OCI-LY7 (cell line): ENCODE data around the gene CST6. TPM values are rescaled to one million over a fixed set of nuclear protein-coding genes. Genes with fewer than 3 reads are reported as not detected.
A peak's percentile ranks its signal among the peaks of the same experiment; 100 is the strongest.

ENCODE experiments used
- BruUV-seq: library from RNA; stranded (reverse); fragments of 400-500 nt; replicated peaks from 2 replicates; lab custom pipeline; 2021; lab: Mats Ljungman, UMichigan
- CTCF ChIA-PET: fragments of 300-600 bp; sonication (Branson Sonifier 250); formaldehyde crosslinking; loops from one replicate; lab custom pipeline; 2022; ENCODE audit warnings: antibody characterized with exemption; ENCODE audit not compliant: unreplicated experiment; lab: Charles Lee
- POLR2A ChIA-PET: fragments of 300-600 bp; sonication (Branson Sonifier 250); formaldehyde crosslinking; loops from one replicate; lab custom pipeline; 2022; ENCODE audit warnings: antibody characterized with exemption; lab: Charles Lee
- DNase-seq: peaks from one replicate; pipeline ENCODE4 v3.0.0-alpha.2; 2015; ENCODE audit warnings: low spot score
- H2AFZ ChIP-seq: fragments of 200-600 bp; sonication (generic), shearing (Covaris generic); 2 replicates; pipeline ENCODE4 v1.6.1; 2014; ENCODE audit warnings: mild to moderate bottlenecking, antibody characterized with exemption, low read length, moderate library complexity
- H3K27ac ChIP-seq: fragments of 200-600 bp; sonication (generic); 2 replicates; pipeline ENCODE4 v1.5.1; 2014; ENCODE audit warnings: mixed run types, low read depth, mild to moderate bottlenecking, moderate library complexity, low read length, inconsistent platforms; ENCODE audit not compliant: poor library complexity, severe bottlenecking
- H3K36me3 ChIP-seq: fragments of 200-600 bp; sonication (generic); 2 replicates; pipeline ENCODE4 v1.6.1; 2014; ENCODE audit warnings: mild to moderate bottlenecking, antibody characterized with exemption, low read length, moderate library complexity, mixed read lengths; ENCODE audit not compliant: insufficient read depth
- H3K4me1 ChIP-seq: fragments of 200-600 bp; sonication (generic); 2 replicates; pipeline ENCODE4 v1.5.1; 2014; ENCODE audit warnings: mild to moderate bottlenecking, low read length; ENCODE audit not compliant: insufficient read depth, poor library complexity, severe bottlenecking
- H3K4me2 ChIP-seq: fragments of 200-600 bp; sonication (generic); 2 replicates; pipeline ENCODE4 v1.6.1; 2014; ENCODE audit warnings: mild to moderate bottlenecking, low read length
- H3K4me3 ChIP-seq: fragments of 200-600 bp; sonication (generic); 2 replicates; pipeline ENCODE4 v1.5.1; 2014; ENCODE audit warnings: mild to moderate bottlenecking, low read depth, low read length; ENCODE audit not compliant: poor library complexity, severe bottlenecking
- H3K79me2 ChIP-seq: fragments of 200-600 bp; sonication (generic); 2 replicates; pipeline ENCODE4 v1.6.1; 2016; ENCODE audit warnings: low read depth, mild to moderate bottlenecking, low read length, moderate library complexity, mixed read lengths; ENCODE audit not compliant: insufficient read depth
- H3K9me2 ChIP-seq: fragments of 200-600 bp; sonication (generic); 2 replicates; pipeline ENCODE4 v1.6.1; 2016; ENCODE audit warnings: mild to moderate bottlenecking, low read length, mixed read lengths; ENCODE audit not compliant: insufficient read depth
- H3K9me3 ChIP-seq: fragments of 200-600 bp; sonication (generic); 2 replicates; pipeline ENCODE4 v1.6.1; 2014; ENCODE audit warnings: mild to moderate bottlenecking, mixed run types, low read length, mixed read lengths
- H4K20me1 ChIP-seq: fragments of 200-600 bp; sonication (generic); 2 replicates; pipeline ENCODE4 v1.6.1; 2014; ENCODE audit warnings: mild to moderate bottlenecking, antibody characterized with exemption, low read length, moderate library complexity, mixed read lengths; ENCODE audit not compliant: insufficient read depth
- CTCF ChIP-seq: fragments of 200-600 bp; sonication (generic); conservative IDR thresholded peaks from 2 replicates; pipeline ENCODE4 v1.5.1; 2014; ENCODE audit warnings: mild to moderate bottlenecking, antibody characterized with exemption, low read length, moderate library complexity, mixed read lengths
- EZH2phosphoT487 ChIP-seq: fragments of 200-600 bp; sonication (generic); IDR thresholded peaks from 2 replicates; pipeline ENCODE4 v1.6.1; 2018; ENCODE audit warnings: low read depth, borderline replicate concordance, mild to moderate bottlenecking, mixed run types, antibody characterized with exemption, low read length, moderate library complexity, mixed read lengths
- intact Hi-C: fragments of 100-400 bp; cut with micrococcal nuclease; formaldehyde crosslinking; loops from one replicate; pipeline ENCODE4 v1.10.0; 2022; ENCODE audit not compliant: unreplicated experiment
- total RNA-seq, 2 experiments: library from RNA; depleted of rRNA in 1 of 2; stranded (reverse); fragments of >200 nt in 1 of 2; shearing (Covaris generic) in 1 of 2; gene quantifications; 2 replicates each; pipeline ENCODE4 v1.2.3, GENCODE V29; 2014 to 2022

Gene CST6
- total RNA-seq, 2 experiments from 2014 or later = not detected

- H3K27ac ChIP-seq = peak overlapping the region; percentile 93
- intact Hi-C loops = loop anchor here (1.0 to 5.0 kb wide), 8 partner anchors 41 to 290 kb away; partner anchors contain the start of genes C11orf68, CCDC85B, DRAP1 and KAT5
- H3K4me2 ChIP-seq = peak overlapping the region; percentile 81
- peak overlapping the region; percentile 89 for H3K4me3 ChIP-seq
- H2AFZ ChIP-seq = peak overlapping the region; percentile 75; the same call in 1 of the 2 replicates
- no peaks in the 10 kb centered on the region for H4K20me1 ChIP-seq
- DNase-seq = no peak
- CTCF ChIA-PET = interaction anchor here (0.6 to 0.7 kb wide), 3 partner anchors 20 to 115 kb away, joined by 3 read pairs; partner anchors contain the start of genes FIBP and SF3B2
- POLR2A ChIA-PET = interaction anchor here (0.7 to 1.0 kb wide), 2 partner anchors 71 to 112 kb away, joined by 4 read pairs; partner anchors contain the start of gene CCDC85B
- H3K9me2 ChIP-seq = no peaks in the 10 kb centered on the region
- H3K36me3 ChIP-seq = peaks cover 61% of the 10 kb centered on the region
- TF ChIP-seq EZH2phosphoT487 (no peak), CTCF (peak; percentile 41; the same call in 1 of the 2 replicates)
- H3K9me3 ChIP-seq = no peaks in the 10 kb centered on the region
- BruUV-seq = no TSS peak
- peaks cover 33% of the 10 kb centered on the region for H3K4me1 ChIP-seq
- peaks cover 52% of the 10 kb centered on the region for H3K79me2 ChIP-seq
Observed at GRCh38 chr11:66002648-66003225, 9.1 kb upstream of the CST6 start.

- no peaks in the 10 kb centered on the region for H3K9me2 ChIP-seq
- intact Hi-C loops = loop anchor here (5.0 kb wide), 5 partner anchors 49 to 291 kb away; partner anchors contain the start of genes CCDC85B, KAT5, RAB1B and SF3B2
- peaks cover 33% of the 10 kb centered on the region for H3K4me1 ChIP-seq
- H4K20me1 ChIP-seq = no peaks in the 10 kb centered on the region
- H2AFZ ChIP-seq = no peak overlapping the region
- BruUV-seq = no TSS peak
- H3K27ac ChIP-seq = peak overlapping the region; percentile 93
- CTCF ChIA-PET = no interaction called here
- H3K4me3 ChIP-seq = peak overlapping the region; percentile 89
- H3K79me2 ChIP-seq = peaks cover 52% of the 10 kb centered on the region
- no peaks in the 10 kb centered on the region for H3K9me3 ChIP-seq
- no peak for DNase-seq
- TF ChIP-seq CTCF (no peak), EZH2phosphoT487 (no peak)
- peak overlapping the region; percentile 81 for H3K4me2 ChIP-seq
- POLR2A ChIA-PET = no interaction called here
- peaks cover 55% of the 10 kb centered on the region for H3K36me3 ChIP-seq
Observed at GRCh38 chr11:66003291-66003690, 8.5 kb upstream of the CST6 start.

- Histone ChIP-seq H4K20me1 (no peaks in the 10 kb centered on the region), H3K4me1 (peaks cover 33% of the 10 kb centered on the region), H3K4me2 (peak overlapping the region; percentile 70), H3K79me2 (peaks cover 47% of the 10 kb centered on the region), H3K27ac (peak overlapping the region; percentile 50), H3K36me3 (peaks cover 46% of the 10 kb centered on the region), H3K4me3 (peak overlapping the region; percentile 29), H3K9me3 (no peaks in the 10 kb centered on the region), H2AFZ (no peak overlapping the region), H3K9me2 (no peaks in the 10 kb centered on the region)
- CTCF ChIA-PET = no interaction called here
- intact Hi-C loops = loop anchor here (5.0 kb wide), 5 partner anchors 48 to 292 kb away; partner anchors contain the start of genes CCDC85B, KAT5, RAB1B and SF3B2
- POLR2A ChIA-PET = no interaction called here
- TF ChIP-seq CTCF (no peak), EZH2phosphoT487 (no peak)
- peak; percentile 61 for DNase-seq
- BruUV-seq = no TSS peak
Observed at GRCh38 chr11:66004186-66004585, 7.6 kb upstream of the CST6 start.
